ENCODE results near the gene DCTN5.

DNA sequence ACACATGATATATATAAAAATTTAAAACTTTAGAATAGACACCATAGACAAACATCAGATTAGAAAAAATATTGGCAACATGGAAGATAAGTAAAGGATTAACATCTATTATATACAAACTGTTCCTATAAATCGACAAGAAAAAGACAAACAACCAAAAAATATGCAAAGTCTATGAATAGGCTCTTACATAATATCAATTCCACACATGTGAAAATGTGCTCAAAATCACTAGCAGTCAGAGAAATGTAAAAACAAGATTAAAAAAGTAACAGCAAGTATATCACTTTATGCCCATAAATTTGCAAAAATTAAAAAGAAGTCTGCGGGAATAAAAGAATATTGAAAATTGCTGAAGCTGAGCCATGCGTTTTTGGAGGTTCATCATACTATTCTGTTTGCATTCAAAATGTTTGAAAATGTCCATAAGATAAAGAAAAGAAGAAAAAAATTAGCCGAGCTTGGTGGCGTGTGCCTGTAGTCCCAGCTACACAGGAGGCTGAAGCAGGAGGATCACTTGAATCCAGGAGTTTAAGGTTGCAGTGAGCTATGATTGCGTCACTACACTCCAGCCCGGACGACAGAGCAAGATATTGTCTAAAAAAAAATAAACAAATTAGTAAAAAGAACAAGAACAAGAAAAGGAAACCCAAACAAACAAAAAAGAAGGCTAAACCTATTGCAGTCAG is 83.0 kb downstream of the DCTN5 start:
- no peak for TF ChIP-seq POLR2A (IDR thresholded peaks at IDR 0.05; ENCODE audit: low read length)
- no peak for TF ChIP-seq GATA1 (IDR thresholded peaks at IDR 0.05; ENCODE audit: low read depth, low read length)
